ENCODE measurements around the gene CALML5.

CALML5 gene

DNA sequence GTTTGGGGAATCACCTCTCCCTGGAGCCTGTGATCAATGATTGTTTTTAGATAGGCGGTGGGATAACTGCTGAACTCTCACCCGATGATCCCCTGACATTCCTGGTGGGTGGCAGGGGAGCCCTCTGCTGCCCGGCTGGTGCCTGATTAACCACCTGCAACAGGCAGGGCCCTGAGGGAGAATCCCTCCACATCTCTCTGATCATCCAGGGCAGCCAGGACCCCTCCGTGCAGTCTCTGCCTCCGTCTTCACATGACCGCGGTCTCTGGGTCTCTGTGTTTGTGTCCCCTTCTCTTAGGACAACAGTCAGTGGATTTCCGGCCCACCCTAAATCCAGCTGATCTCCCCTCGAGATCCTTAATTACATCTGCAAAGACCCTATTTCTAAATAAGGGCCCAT, 17.4 kb downstream of the CALML5 start:
- no peak overlapping the region for H3K4me3 ChIP-seq (replicated peaks; ENCODE audit: insufficient read depth, low read length)
- no peak for DNase-seq (ENCODE audit: low read depth in 1 of 2, low spot score in 1 of 2)
- TF ChIP-seq POLR2AphosphoS5 (IDR thresholded peaks at IDR 0.05; ENCODE audit: low read depth) (no peak), GABPA (IDR thresholded peaks at IDR 0.05; ENCODE audit: low read depth) (no peak), SPI1 (IDR thresholded peaks at IDR 0.05; ENCODE audit: borderline replicate concordance, low read depth) (no peak), CTCF (IDR thresholded peaks at IDR 0.05; ENCODE audit: insufficient read depth, low read length) (no peak)
- TF ChIP-seq, protein P1, sequence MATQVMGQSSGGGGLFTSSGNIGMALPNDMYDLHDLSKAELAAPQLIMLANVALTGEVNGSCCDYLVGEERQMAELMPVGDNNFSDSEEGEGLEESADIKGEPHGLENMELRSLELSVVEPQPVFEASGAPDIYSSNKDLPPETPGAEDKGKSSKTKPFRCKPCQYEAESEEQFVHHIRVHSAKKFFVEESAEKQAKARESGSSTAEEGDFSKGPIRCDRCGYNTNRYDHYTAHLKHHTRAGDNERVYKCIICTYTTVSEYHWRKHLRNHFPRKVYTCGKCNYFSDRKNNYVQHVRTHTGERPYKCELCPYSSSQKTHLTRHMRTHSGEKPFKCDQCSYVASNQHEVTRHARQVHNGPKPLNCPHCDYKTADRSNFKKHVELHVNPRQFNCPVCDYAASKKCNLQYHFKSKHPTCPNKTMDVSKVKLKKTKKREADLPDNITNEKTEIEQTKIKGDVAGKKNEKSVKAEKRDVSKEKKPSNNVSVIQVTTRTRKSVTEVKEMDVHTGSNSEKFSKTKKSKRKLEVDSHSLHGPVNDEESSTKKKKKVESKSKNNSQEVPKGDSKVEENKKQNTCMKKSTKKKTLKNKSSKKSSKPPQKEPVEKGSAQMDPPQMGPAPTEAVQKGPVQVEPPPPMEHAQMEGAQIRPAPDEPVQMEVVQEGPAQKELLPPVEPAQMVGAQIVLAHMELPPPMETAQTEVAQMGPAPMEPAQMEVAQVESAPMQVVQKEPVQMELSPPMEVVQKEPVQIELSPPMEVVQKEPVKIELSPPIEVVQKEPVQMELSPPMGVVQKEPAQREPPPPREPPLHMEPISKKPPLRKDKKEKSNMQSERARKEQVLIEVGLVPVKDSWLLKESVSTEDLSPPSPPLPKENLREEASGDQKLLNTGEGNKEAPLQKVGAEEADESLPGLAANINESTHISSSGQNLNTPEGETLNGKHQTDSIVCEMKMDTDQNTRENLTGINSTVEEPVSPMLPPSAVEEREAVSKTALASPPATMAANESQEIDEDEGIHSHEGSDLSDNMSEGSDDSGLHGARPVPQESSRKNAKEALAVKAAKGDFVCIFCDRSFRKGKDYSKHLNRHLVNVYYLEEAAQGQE (IDR thresholded peaks at IDR 0.05; ENCODE audit: insufficient replicate concordance, low read depth) = no peak
- H3K27me3 ChIP-seq (ENCODE audit: insufficient read depth, poor library complexity, severe bottlenecking) = no peaks in the 10 kb centered on the region
- no peak overlapping the region for H3K27ac ChIP-seq (replicated peaks)

DNA sequence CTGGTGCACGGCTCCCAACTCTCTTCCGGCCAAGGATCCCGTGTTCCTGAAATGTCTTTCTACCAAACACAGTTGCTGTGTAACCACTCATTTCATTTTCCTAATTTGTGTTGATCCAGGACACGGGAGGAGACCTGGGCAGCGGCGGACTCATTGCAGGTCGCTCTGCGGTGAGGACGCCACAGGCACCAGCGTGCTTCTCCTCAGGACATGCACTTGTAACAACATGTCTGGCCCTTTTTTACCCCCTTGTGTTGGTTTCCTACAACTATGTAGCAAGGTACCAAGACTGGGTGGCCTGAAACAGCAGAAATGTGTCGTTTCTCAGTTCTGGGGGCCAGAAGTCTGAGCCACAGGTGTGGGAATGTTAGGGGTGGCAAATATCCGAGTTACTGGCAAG, 18.2 kb downstream of the CALML5 start:
- no peak overlapping the region for H3K27ac ChIP-seq (replicated peaks)
- no peaks in the 10 kb centered on the region for H3K27me3 ChIP-seq (ENCODE audit: insufficient read depth, poor library complexity, severe bottlenecking)
- TF ChIP-seq SPI1 (IDR thresholded peaks at IDR 0.05; ENCODE audit: borderline replicate concordance, low read depth) = no peak
- TF ChIP-seq, protein P1 (IDR thresholded peaks at IDR 0.05; ENCODE audit: insufficient replicate concordance, low read depth) = no peak
- no peak for TF ChIP-seq CTCF (IDR thresholded peaks at IDR 0.05; ENCODE audit: insufficient read depth, low read length)
- TF ChIP-seq POLR2AphosphoS5 (IDR thresholded peaks at IDR 0.05; ENCODE audit: low read depth) = no peak
- TF ChIP-seq GABPA (IDR thresholded peaks at IDR 0.05; ENCODE audit: low read depth) = no peak
- H3K4me3 ChIP-seq (replicated peaks; ENCODE audit: insufficient read depth, low read length) = no peak overlapping the region
- no peak for DNase-seq (ENCODE audit: low read depth in 1 of 2, low spot score in 1 of 2)

- H3K27ac ChIP-seq (replicated peaks) = no peak overlapping the region
- H3K27me3 ChIP-seq (ENCODE audit: insufficient read depth, poor library complexity, severe bottlenecking) = no peaks in the 10 kb centered on the region
- TF ChIP-seq POLR2AphosphoS5 (IDR thresholded peaks at IDR 0.05; ENCODE audit: low read depth) = no peak
- no peak for DNase-seq (ENCODE audit: low read depth in 1 of 2, low spot score in 1 of 2)
- no peak overlapping the region for H3K4me3 ChIP-seq (replicated peaks; ENCODE audit: insufficient read depth, low read length)
These were observed 19.0 kb downstream of the CALML5 start for GRCh38 chr10:5480162-5480941.

- TF ChIP-seq, protein P1 (IDR thresholded peaks at IDR 0.05; ENCODE audit: insufficient replicate concordance, low read depth) = no peak
- TF ChIP-seq CTCF (IDR thresholded peaks at IDR 0.05; ENCODE audit: insufficient read depth, low read length) (no peak), GABPA (IDR thresholded peaks at IDR 0.05; ENCODE audit: low read depth) (no peak), POLR2AphosphoS5 (IDR thresholded peaks at IDR 0.05; ENCODE audit: low read depth) (no peak), SPI1 (IDR thresholded peaks at IDR 0.05; ENCODE audit: borderline replicate concordance, low read depth) (no peak)
- DNase-seq (ENCODE audit: low read depth in 1 of 2, low spot score in 1 of 2) = no peak
- Histone ChIP-seq H3K27me3 (ENCODE audit: insufficient read depth, poor library complexity, severe bottlenecking) (no peaks in the 10 kb centered on the region), H3K4me3 (replicated peaks; ENCODE audit: insufficient read depth, low read length) (no peak overlapping the region), H3K27ac (replicated peaks) (no peak overlapping the region)
These were observed 19.7 kb downstream of the CALML5 start for GRCh38 chr10:5479481-5480161.
